Kidney glomerular epithelial cell (primary cell): Measurements from ENCODE around the gene DPEP2NB.
"Not testable (repeated sequence)": the region's sequence is repeated elsewhere in the genome, so short reads cannot be mapped to it uniquely, and the experiment has no call there.

Experiments
- DNase-seq: peaks from one replicate; lab custom pipeline; 2025; lab: John Stamatoyannopoulos, UW

DPEP2NB gene

GRCh38 chr16:67982011-67982696, 33.6 kb downstream of the DPEP2NB start:
- DNase-seq: no peak

- DNase-seq: no peak
Observed at GRCh38 chr16:67979955-67980678, 35.6 kb downstream of the DPEP2NB start, which contains the start of gene DPEP3. TSS of gene DPEP3 (minus strand) at chr16:67980499. CDS start at chr16:67980380, 119 bp downstream.

GRCh38 chr16:67977469-67978227, 38.1 kb downstream of the DPEP2NB start:
- no peak for DNase-seq

- no peak for DNase-seq
Observed at GRCh38 chr16:67977005-67977404, 38.7 kb downstream of the DPEP2NB start.

GRCh38 chr16:67976205-67976604, 39.5 kb downstream of the DPEP2NB start:
- no peak for DNase-seq

- DNase-seq: no peak
Observed at GRCh38 chr16:67975321-67976105, 40.2 kb downstream of the DPEP2NB start.

- not testable (repeated sequence) for DNase-seq
Observed at GRCh38 chr16:67972285-67972684, 43.4 kb downstream of the DPEP2NB start.

GRCh38 chr16:67971111-67971510, 44.6 kb downstream of the DPEP2NB start:
- no peak for DNase-seq

- peak; percentile 22 for DNase-seq
Observed at GRCh38 chr16:67969254-67970039, 46.3 kb downstream of the DPEP2NB start.

GRCh38 chr16:67968400-67969253, 47.1 kb downstream of the DPEP2NB start, which contains the start of gene SLC12A4:
TSS of gene SLC12A4 (minus strand) at chr16:67968637. CDS start at chr16:67968553, 84 bp downstream.
- peak; percentile 73 for DNase-seq

- DNase-seq: peak; percentile 26
Observed at GRCh38 chr16:67967958-67968399, 47.7 kb downstream of the DPEP2NB start.

- DNase-seq: peak; percentile 26
Observed at GRCh38 chr16:67967183-67967957, 48.3 kb downstream of the DPEP2NB start.

- peak; percentile 14 for DNase-seq
Observed at GRCh38 chr16:67966549-67967182, 49.0 kb downstream of the DPEP2NB start.

- DNase-seq: no peak
Observed at GRCh38 chr16:67965668-67966548, 49.8 kb downstream of the DPEP2NB start.

GRCh38 chr16:67964477-67965131, 51.1 kb downstream of the DPEP2NB start:
- no peak for DNase-seq

GRCh38 chr16:67963662-67964321, 51.9 kb downstream of the DPEP2NB start:
- DNase-seq: no peak
